MM.1S (cell line): ENCODE measurements around the gene TTC28.

Source experiments
- EZH2 ChIP-seq: fragments of 300-600 bp; sonication (generic); optimal IDR thresholded peaks from 2 replicates; pipeline ENCODE3; 2017; ENCODE audit warnings: low read depth, mild to moderate bottlenecking, antibody characterized with exemption, low read length, mixed read lengths
- EZH2phosphoT487 ChIP-seq: fragments of 300-600 bp; sonication (generic); IDR thresholded peaks from 2 replicates; pipeline ENCODE4 v1.6.1; 2018; ENCODE audit warnings: antibody characterized with exemption, low read length
- TF ChIP-seq, protein P1 (sequence below): fragments of 300-600 bp; sonication (generic); IDR thresholded peaks from 2 replicates; pipeline ENCODE4 v1.5.1; 2016; ENCODE audit warnings: antibody characterized with exemption, low read length, mixed read lengths

- TF ChIP-seq, protein P1, sequence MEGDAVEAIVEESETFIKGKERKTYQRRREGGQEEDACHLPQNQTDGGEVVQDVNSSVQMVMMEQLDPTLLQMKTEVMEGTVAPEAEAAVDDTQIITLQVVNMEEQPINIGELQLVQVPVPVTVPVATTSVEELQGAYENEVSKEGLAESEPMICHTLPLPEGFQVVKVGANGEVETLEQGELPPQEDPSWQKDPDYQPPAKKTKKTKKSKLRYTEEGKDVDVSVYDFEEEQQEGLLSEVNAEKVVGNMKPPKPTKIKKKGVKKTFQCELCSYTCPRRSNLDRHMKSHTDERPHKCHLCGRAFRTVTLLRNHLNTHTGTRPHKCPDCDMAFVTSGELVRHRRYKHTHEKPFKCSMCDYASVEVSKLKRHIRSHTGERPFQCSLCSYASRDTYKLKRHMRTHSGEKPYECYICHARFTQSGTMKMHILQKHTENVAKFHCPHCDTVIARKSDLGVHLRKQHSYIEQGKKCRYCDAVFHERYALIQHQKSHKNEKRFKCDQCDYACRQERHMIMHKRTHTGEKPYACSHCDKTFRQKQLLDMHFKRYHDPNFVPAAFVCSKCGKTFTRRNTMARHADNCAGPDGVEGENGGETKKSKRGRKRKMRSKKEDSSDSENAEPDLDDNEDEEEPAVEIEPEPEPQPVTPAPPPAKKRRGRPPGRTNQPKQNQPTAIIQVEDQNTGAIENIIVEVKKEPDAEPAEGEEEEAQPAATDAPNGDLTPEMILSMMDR, result no peak
- TF ChIP-seq EZH2 (no peak), EZH2phosphoT487 (no peak)
These were observed 111.5 kb downstream of the TTC28 start for GRCh38 chr22:28568099-28568498.
